Astrocyte of the spinal cord (primary cell): Measurements from ENCODE around the gene HCRTR1.

Source experiments
- DNase-seq: peaks from one replicate; pipeline ENCODE4 v3.0.0; 2011; ENCODE audit warnings: low read depth, low spot score
- H3K4me3 ChIP-seq: 2 replicates; pipeline ENCODE4 v1.5.1; 2011; ENCODE audit warnings: low read depth, mild to moderate bottlenecking, low read length, moderate library complexity
- CTCF ChIP-seq: IDR thresholded peaks from 2 replicates; pipeline ENCODE4 v1.5.1; 2012; ENCODE audit warnings: low read depth, mild to moderate bottlenecking, low read length, inconsistent platforms
- in situ Hi-C: cut with HindIII; loops from 2 replicates; pipeline ENCODE4 v1.10.0; 2017; ENCODE audit warnings: low sequenced_read_pairs

The HCRTR1 gene

GRCh38 chr1:31648641-31649357 is 31.3 kb downstream of the HCRTR1 start:
- no peak for DNase-seq
- in situ Hi-C loops = no loop called here
- no peak for TF ChIP-seq CTCF
- H3K4me3 ChIP-seq = no peak overlapping the region

- no peak for DNase-seq
- H3K4me3 ChIP-seq = no peak overlapping the region
- TF ChIP-seq CTCF = no peak
- in situ Hi-C loops = no loop called here
These were observed 32.9 kb downstream of the HCRTR1 start for GRCh38 chr1:31650161-31651088.

GRCh38 chr1:31651089-31651420 is 33.6 kb downstream of the HCRTR1 start:
- DNase-seq = peak; percentile 6
- in situ Hi-C loops = no loop called here
- TF ChIP-seq CTCF = no peak
- no peak overlapping the region for H3K4me3 ChIP-seq

- TF ChIP-seq CTCF = no peak
- DNase-seq = no peak
- H3K4me3 ChIP-seq = no peak overlapping the region
- in situ Hi-C loops = no loop called here
These were observed 34.3 kb downstream of the HCRTR1 start for GRCh38 chr1:31651766-31652165.

GRCh38 chr1:31652891-31653499 is 35.5 kb downstream of the HCRTR1 start:
- no peak for DNase-seq
- in situ Hi-C loops = no loop called here
- TF ChIP-seq CTCF = no peak
- no peak overlapping the region for H3K4me3 ChIP-seq

GRCh38 chr1:31653717-31654473 is 36.4 kb downstream of the HCRTR1 start:
- in situ Hi-C loops = no loop called here
- DNase-seq = no peak
- no peak for TF ChIP-seq CTCF
- no peak overlapping the region for H3K4me3 ChIP-seq
